ENCODE results near the gene SDR9C7. TPM values are rescaled to one million over a fixed set of nuclear protein-coding genes. Genes with fewer than 3 reads are reported as not detected.
"Not testable (repeated sequence)": the region's sequence is repeated elsewhere in the genome, so short reads cannot be mapped to it uniquely, and the experiment has no call there.

SDR9C7 gene
- total RNA-seq, 2 donors from 2014 or later = not detected

GRCh38 chr12:56927281-56927680, 6.9 kb downstream of the SDR9C7 start:
- DNase-seq (no peak), ATAC-seq (no peak)
- intact Hi-C loops (cut with DNase I, micrococcal nuclease) = no loop called here

DNA sequence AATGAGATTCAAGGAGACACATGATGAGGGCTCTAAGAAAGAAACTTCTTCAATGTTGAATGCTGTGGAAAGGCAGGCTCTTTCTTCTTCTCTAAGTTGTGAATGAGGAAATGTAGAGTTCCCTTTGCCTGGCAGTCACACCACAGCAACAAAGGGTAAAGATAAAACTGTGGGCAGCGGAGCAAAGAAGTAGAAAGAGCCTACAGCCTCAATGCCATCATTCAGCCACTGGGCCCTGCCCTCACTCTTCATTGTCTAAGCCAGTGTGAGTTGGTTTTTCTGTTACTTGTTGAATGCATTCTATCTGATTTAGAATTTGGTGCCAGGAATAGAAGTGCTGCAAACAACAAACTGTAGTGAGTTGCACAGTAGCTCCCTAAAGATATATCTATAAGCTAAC, 12.2 kb downstream of the SDR9C7 start:
- DNase-seq (no peak), ATAC-seq (no peak)
- intact Hi-C loops (cut with DNase I, micrococcal nuclease) = no loop called here

GRCh38 chr12:56921346-56921745, 12.9 kb downstream of the SDR9C7 start:
- no peak for ATAC-seq
- intact Hi-C loops (cut with DNase I, micrococcal nuclease) = no loop called here
- no peak for DNase-seq

GRCh38 chr12:56918139-56918538, 16.1 kb downstream of the SDR9C7 start:
- DNase-seq; ATAC-seq; intact Hi-C loops (cut with DNase I, micrococcal nuclease): not testable (repeated sequence)

DNA sequence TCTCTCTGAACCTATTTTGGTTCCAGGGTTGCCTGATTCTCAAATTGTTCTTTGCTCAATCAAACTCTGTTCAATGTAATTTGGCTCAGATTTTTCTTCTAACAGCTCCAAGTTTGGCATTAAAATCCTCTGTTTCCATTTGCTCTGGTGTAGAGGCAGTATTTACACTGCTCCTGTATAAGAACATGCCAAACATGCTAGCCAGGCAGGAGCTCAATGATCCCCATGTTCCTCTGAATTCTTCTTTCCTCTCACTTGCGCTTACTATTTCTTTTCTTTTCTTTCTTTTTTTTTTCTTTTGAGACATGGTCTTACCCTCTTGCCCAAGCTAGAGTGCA, 17.2 kb downstream of the SDR9C7 start:
- no peak for DNase-seq
- intact Hi-C loops (cut with DNase I, micrococcal nuclease) = no loop called here
- no peak for ATAC-seq

DNA sequence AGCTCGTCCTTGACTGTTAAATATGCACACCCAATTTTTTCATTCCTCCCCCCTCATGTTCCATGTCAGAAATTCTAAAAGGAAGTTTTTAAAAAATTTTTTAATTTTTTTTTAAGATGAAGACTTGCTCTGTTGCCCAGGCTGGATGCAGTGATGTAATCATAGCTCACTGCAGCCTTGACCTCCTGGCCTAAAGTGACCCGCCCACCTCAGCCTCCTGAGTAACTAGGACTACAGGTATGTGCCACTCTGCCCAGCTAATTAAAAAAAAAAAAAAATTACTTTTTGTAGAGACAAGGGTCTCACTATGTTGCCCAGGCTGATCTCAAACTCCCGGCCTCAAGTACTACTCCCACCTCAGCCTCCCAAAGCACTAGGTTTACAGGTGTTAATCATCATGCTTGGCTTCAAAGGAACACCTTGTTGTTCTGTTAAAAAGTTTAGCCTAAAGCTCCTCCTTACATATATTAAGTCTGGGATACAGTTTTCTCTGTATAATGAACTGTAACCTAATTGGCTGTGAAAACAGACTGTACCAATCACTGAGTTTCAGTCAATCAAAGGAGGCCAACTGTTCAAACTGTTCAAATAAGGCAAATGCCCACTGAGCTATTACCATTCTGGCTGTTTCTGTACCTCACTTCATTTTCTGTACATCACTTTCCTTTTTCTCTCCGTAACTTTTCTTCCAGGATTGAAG, 17.8 kb downstream of the SDR9C7 start:
- no peak for DNase-seq
- intact Hi-C loops (cut with DNase I, micrococcal nuclease) = no loop called here
- ATAC-seq = no peak

DNA sequence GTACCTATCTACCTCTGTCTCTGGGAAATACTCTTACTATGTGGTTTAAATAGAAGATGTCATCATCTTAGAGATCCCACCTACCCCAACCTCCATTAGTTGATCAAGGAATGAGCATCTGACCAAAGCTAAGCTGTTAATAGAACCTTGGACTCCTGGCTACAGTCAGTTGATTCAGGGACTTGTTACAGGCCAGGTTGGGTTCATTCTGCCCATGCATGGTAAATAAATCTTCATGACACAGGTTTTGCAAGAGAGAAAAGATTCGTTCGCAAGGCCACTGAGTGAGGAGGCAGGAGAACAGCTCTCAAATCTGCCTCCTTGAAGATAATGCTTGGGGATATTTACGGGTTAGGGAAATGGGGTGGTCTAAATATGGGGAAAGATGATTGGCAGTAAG, 19.5 kb downstream of the SDR9C7 start:
- DNase-seq (no peak), ATAC-seq (no peak)
- intact Hi-C loops (cut with DNase I, micrococcal nuclease) = no loop called here

GRCh38 chr12:56914256-56914655, 20.0 kb downstream of the SDR9C7 start:
- DNase-seq (no peak), ATAC-seq (no peak)
- intact Hi-C loops (cut with DNase I, micrococcal nuclease) = no loop called here

- intact Hi-C loops (cut with DNase I, micrococcal nuclease); ATAC-seq; DNase-seq: not testable (repeated sequence)
Observed at GRCh38 chr12:56909403-56909802, 24.8 kb downstream of the SDR9C7 start.

- ATAC-seq (no peak), DNase-seq (no peak)
- intact Hi-C loops (cut with DNase I, micrococcal nuclease) = no loop called here
Observed at GRCh38 chr12:56908136-56908535, 26.1 kb downstream of the SDR9C7 start.

GRCh38 chr12:56905852-56906251, 28.4 kb downstream of the SDR9C7 start:
- no peak for ATAC-seq
- intact Hi-C loops (cut with DNase I, micrococcal nuclease) = no loop called here
- DNase-seq = no peak

- intact Hi-C loops (cut with DNase I, micrococcal nuclease) = no loop called here
- ATAC-seq = no peak
- no peak for DNase-seq
Observed at GRCh38 chr12:56903374-56903773, 30.8 kb downstream of the SDR9C7 start.

GRCh38 chr12:56901313-56901712, 32.9 kb downstream of the SDR9C7 start:
- intact Hi-C loops (cut with DNase I, micrococcal nuclease); ATAC-seq: not testable (repeated sequence)

DNA sequence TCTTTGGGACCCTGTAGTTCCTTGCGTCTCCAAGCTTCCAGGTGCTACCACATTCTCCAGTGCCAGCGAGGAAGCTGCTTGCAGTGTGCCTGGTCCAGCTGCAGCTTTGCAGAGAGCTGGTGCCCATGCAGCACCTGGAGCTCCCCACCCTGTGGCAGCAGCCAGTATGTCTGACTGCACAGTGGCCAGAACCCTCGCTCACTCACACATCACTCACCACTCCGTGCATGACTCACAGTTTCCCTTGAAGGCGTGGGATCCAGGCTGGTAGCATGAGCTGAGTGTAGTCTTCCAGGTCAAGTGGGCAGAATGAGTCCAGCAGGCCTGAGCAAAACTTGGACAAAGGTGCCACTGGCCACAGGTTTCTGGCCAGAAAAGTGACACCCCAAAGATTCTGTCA, 33.6 kb downstream of the SDR9C7 start:
- ATAC-seq = no peak
- intact Hi-C loops (cut with DNase I, micrococcal nuclease) = no loop called here
- DNase-seq = no peak

More at GRCh38 chr12:56901313-56901712, 32.9 kb downstream of the SDR9C7 start:
- DNase-seq = not testable (repeated sequence)

DNA sequence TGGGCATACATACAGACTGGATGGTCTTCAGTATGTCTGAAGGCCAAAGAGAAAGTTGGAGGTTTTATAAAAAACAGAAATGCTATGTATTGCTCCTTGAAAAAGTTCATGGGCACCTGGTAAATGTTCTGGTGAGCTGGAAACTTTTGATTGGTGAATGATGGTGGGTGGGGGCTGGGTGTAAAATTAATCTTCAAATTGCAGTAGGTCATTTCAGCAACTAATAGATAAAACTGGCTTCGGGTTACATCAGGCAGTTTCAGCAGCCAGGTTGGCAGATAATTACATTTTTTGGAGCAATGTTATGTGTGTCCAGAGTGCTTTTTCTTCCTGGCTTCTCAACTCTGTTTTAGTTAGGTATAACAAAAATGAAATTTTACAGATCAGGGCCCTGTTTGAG, 35.3 kb downstream of the SDR9C7 start:
- intact Hi-C loops (cut with DNase I, micrococcal nuclease) = no loop called here
- ATAC-seq (no peak), DNase-seq (no peak)

- DNase-seq = no peak
- ATAC-seq = no peak
- intact Hi-C loops (cut with DNase I, micrococcal nuclease) = no loop called here
Observed at GRCh38 chr12:56897844-56898361, 36.3 kb downstream of the SDR9C7 start.

DNA sequence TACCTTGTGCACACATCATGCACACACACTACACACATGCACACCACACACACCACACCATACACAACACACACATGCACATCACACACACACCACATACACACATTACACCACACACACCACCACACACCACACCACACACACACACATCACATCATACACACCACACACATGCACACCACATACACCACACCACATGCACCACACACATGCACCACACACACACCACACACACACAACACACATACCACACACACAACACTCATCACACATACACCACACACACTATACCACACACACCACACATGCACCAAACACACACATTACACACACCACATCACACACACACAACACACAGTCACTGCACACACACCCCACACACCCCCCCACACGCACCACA, 38.1 kb downstream of the SDR9C7 start:
- DNase-seq (no peak), ATAC-seq (no peak)
- intact Hi-C loops (cut with DNase I, micrococcal nuclease) = no loop called here

DNA sequence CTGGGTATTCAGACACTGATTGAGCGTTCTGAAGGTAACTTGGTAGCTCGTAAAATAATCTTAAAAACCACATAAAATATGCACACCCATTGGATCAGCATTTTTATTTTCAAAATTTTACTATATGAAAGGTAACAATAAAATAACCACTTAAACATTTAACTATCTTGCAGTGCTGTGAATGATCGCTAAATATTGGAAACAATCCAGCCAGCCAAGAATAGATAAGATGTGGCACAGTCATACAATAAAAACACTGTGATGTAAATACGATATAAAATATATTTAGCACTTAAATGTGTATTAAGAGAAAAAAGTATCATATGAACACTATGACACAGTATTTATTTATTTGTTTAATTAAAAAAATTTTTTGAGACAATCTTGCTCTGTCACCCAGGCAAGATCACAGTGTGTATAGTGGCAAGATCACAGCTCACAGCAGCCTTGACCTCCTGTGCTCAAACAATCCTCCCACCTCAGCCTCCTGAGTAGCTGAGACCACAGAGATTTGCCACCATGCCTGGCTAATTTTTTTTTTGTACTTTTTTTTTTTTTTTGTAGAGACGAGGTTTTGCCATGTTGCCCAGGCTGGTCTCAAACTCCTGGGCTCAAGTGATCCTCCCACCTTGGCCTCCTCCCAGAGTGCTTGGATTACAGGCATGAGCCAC, 39.4 kb downstream of the SDR9C7 start:
- DNase-seq = no peak
- ATAC-seq = no peak
- intact Hi-C loops (cut with DNase I, micrococcal nuclease) = no loop called here

- ATAC-seq; DNase-seq; intact Hi-C loops (cut with DNase I, micrococcal nuclease): not testable (repeated sequence)
Observed at GRCh38 chr12:56891885-56892284, 42.3 kb downstream of the SDR9C7 start.

DNA sequence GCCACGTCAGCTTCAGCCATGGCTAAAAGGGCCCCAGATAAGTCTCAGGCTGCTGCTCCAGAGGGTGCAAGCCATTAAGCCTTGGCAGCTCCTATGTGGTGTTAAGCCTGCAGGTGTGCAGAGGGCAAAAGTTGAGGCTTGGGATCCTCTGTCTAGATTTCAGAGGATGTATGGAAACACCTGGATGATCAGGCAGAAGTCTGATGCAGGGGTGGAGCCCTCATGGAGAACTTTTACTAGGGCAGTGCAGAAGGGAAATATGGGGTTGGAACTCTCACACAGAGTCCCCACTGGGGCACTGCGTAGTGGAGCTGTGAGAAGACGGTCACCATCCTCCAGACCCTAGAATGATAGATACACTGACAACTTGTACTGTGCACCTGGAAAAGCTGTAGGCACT, 47.9 kb downstream of the SDR9C7 start:
- intact Hi-C loops (cut with DNase I, micrococcal nuclease) = no loop called here
- DNase-seq (no peak), ATAC-seq (no peak)

- DNase-seq (no peak), ATAC-seq (no peak)
- intact Hi-C loops (cut with DNase I, micrococcal nuclease) = no loop called here
Observed at GRCh38 chr12:56885316-56885715, 48.9 kb downstream of the SDR9C7 start.
